Effector memory CD4-positive, alpha-beta T cell (primary cell): ENCODE data around the gene ATG16L2.

Source experiments
- DNase-seq, 3 donors: peaks; one replicate each; pipeline ENCODE4 v3.0.0-alpha.2; 2020
- H3K27ac ChIP-seq: 2 replicates; pipeline ENCODE4 v1.7.0; 2013; ENCODE audit warnings: mild to moderate bottlenecking, low read length, moderate library complexity; ENCODE audit not compliant: insufficient read depth, poor library complexity, severe bottlenecking
- H3K27me3 ChIP-seq: replicated peaks from 2 replicates; pipeline ENCODE4 v1.7.0; 2013; ENCODE audit warnings: mild to moderate bottlenecking, low read length; ENCODE audit not compliant: insufficient read depth, control insufficient read depth, poor library complexity, severe bottlenecking
- H3K36me3 ChIP-seq: 2 replicates; pipeline ENCODE4 v1.7.0; 2013; ENCODE audit warnings: mild to moderate bottlenecking, low read length, moderate library complexity; ENCODE audit not compliant: control insufficient read depth, insufficient read depth
- H3K4me1 ChIP-seq: 2 replicates; pipeline ENCODE4 v1.7.0; 2013; ENCODE audit warnings: low read length, mild to moderate bottlenecking; ENCODE audit not compliant: control insufficient read depth, insufficient read depth, poor library complexity, severe bottlenecking
- H3K4me3 ChIP-seq: 2 replicates; pipeline ENCODE4 v1.7.0; 2013; ENCODE audit warnings: low read length, low read depth, mild to moderate bottlenecking; ENCODE audit not compliant: insufficient read depth, poor library complexity, severe bottlenecking
- H3K9me3 ChIP-seq: 2 replicates; pipeline ENCODE4 v1.7.0; 2013; ENCODE audit warnings: mild to moderate bottlenecking, low read length, moderate library complexity; ENCODE audit not compliant: control insufficient read depth

Gene ATG16L2

GRCh38 chr11:72860010-72860409 is 45.8 kb downstream of the ATG16L2 start:
- H3K4me3 ChIP-seq = no peak overlapping the region
- H3K9me3 ChIP-seq = no peaks in the 10 kb centered on the region
- no peaks in the 10 kb centered on the region for H3K27me3 ChIP-seq
- no peaks in the 10 kb centered on the region for H3K36me3 ChIP-seq
- H3K27ac ChIP-seq = no peak overlapping the region
- DNase-seq = no peak
- no peaks in the 10 kb centered on the region for H3K4me1 ChIP-seq

GRCh38 chr11:72860592-72860991 is 46.4 kb downstream of the ATG16L2 start:
- H3K4me3 ChIP-seq = no peak overlapping the region
- H3K36me3 ChIP-seq = no peaks in the 10 kb centered on the region
- no peak overlapping the region for H3K27ac ChIP-seq
- no peaks in the 10 kb centered on the region for H3K27me3 ChIP-seq
- no peaks in the 10 kb centered on the region for H3K4me1 ChIP-seq
- H3K9me3 ChIP-seq = no peaks in the 10 kb centered on the region
- DNase-seq = no peak

- Histone ChIP-seq H3K4me3 (no peak overlapping the region), H3K4me1 (no peaks in the 10 kb centered on the region), H3K27ac (no peak overlapping the region), H3K36me3 (peaks cover 4% of the 10 kb centered on the region), H3K27me3 (no peaks in the 10 kb centered on the region), H3K9me3 (no peaks in the 10 kb centered on the region)
- DNase-seq = no peak
Measured at GRCh38 chr11:72863091-72863490, 48.9 kb downstream of the ATG16L2 start.

- H3K27me3 ChIP-seq = no peaks in the 10 kb centered on the region
- no peaks in the 10 kb centered on the region for H3K9me3 ChIP-seq
- H3K36me3 ChIP-seq = peaks cover 4% of the 10 kb centered on the region
- no peak for DNase-seq
- H3K27ac ChIP-seq = no peak overlapping the region
- H3K4me3 ChIP-seq = no peak overlapping the region
- H3K4me1 ChIP-seq = no peaks in the 10 kb centered on the region
Measured at GRCh38 chr11:72863916-72864315, 49.7 kb downstream of the ATG16L2 start.

GRCh38 chr11:72864702-72865655 is 50.8 kb downstream of the ATG16L2 start:
- peaks cover 4% of the 10 kb centered on the region for H3K36me3 ChIP-seq
- H3K27ac ChIP-seq = no peak overlapping the region
- H3K4me3 ChIP-seq = no peak overlapping the region
- no peak for DNase-seq
- H3K9me3 ChIP-seq = no peaks in the 10 kb centered on the region
- H3K4me1 ChIP-seq = peaks cover 6% of the 10 kb centered on the region
- H3K27me3 ChIP-seq = no peaks in the 10 kb centered on the region

GRCh38 chr11:72867970-72868369 is 53.8 kb downstream of the ATG16L2 start:
- DNase-seq = no peak
- no peaks in the 10 kb centered on the region for H3K27me3 ChIP-seq
- no peaks in the 10 kb centered on the region for H3K9me3 ChIP-seq
- H3K4me3 ChIP-seq = no peak overlapping the region
- peaks cover 4% of the 10 kb centered on the region for H3K36me3 ChIP-seq
- peaks cover 8% of the 10 kb centered on the region for H3K4me1 ChIP-seq
- H3K27ac ChIP-seq = no peak overlapping the region

GRCh38 chr11:72869831-72870230 is 55.6 kb downstream of the ATG16L2 start:
- Histone ChIP-seq H3K4me1 (peaks cover 8% of the 10 kb centered on the region), H3K4me3 (no peak overlapping the region), H3K9me3 (no peaks in the 10 kb centered on the region), H3K36me3 (peaks cover 4% of the 10 kb centered on the region), H3K27ac (no peak overlapping the region), H3K27me3 (no peaks in the 10 kb centered on the region)
- DNase-seq = no peak

- H3K4me1 ChIP-seq = peaks cover 8% of the 10 kb centered on the region
- DNase-seq = no peak
- no peaks in the 10 kb centered on the region for H3K36me3 ChIP-seq
- no peaks in the 10 kb centered on the region for H3K9me3 ChIP-seq
- H3K27me3 ChIP-seq = no peaks in the 10 kb centered on the region
- no peak overlapping the region for H3K27ac ChIP-seq
- no peak overlapping the region for H3K4me3 ChIP-seq
Measured at GRCh38 chr11:72871119-72871518, 56.9 kb downstream of the ATG16L2 start.

GRCh38 chr11:72872012-72872411 is 57.8 kb downstream of the ATG16L2 start:
- Histone ChIP-seq H3K27ac (no peak overlapping the region), H3K36me3 (no peaks in the 10 kb centered on the region), H3K9me3 (no peaks in the 10 kb centered on the region), H3K4me1 (peaks cover 8% of the 10 kb centered on the region), H3K4me3 (no peak overlapping the region), H3K27me3 (no peaks in the 10 kb centered on the region)
- no peak for DNase-seq

GRCh38 chr11:72875736-72876135 is 61.5 kb downstream of the ATG16L2 start:
- DNase-seq = no peak

More at GRCh38 chr11:72875736-72876135, 61.5 kb downstream of the ATG16L2 start:
- no peak overlapping the region for H3K27ac ChIP-seq
- no peaks in the 10 kb centered on the region for H3K27me3 ChIP-seq
- H3K4me1 ChIP-seq = no peaks in the 10 kb centered on the region
- no peak overlapping the region for H3K4me3 ChIP-seq
- H3K9me3 ChIP-seq = no peaks in the 10 kb centered on the region
- H3K36me3 ChIP-seq = no peaks in the 10 kb centered on the region
